Stomach (tissue), 9 donors: Measurements from ENCODE around the gene WDR86. TPM values are rescaled to one million over a fixed set of nuclear protein-coding genes. Genes with fewer than 3 reads are reported as not detected.

Experiments used
- DNase-seq, 2 donors: peaks; one replicate each; pipeline versions ENCODE4 v3.0.0 to v3.0.0-alpha.2; 2013 to 2019
- H3K27ac ChIP-seq, 5 donors: fragments of 200-600 bp in 4 of 5; sonication (generic) in 4 of 5; one replicate each; pipeline ENCODE4 v1.5.1; 2013 to 2019; ENCODE audit warnings: mild to moderate bottlenecking in 1 of 5, moderate library complexity in 1 of 5
- H3K27me3 ChIP-seq, 3 donors: fragments of 200-600 bp; sonication (generic); one replicate each; pipeline ENCODE4 v1.5.1; 2017 to 2019; ENCODE audit warnings: mixed run types in 1 of 3
- H3K36me3 ChIP-seq, 4 donors: fragments of 200-600 bp; sonication (generic); 1 replicate in 3 of 4; 2 replicates in 1 of 4; pipeline ENCODE4 v1.5.1; 2016 to 2019
- H3K4me1 ChIP-seq, 4 donors: fragments of 200-600 bp; sonication (generic); one replicate each; pipeline ENCODE4 v1.5.1; 2016 to 2019
- H3K4me3 ChIP-seq, 4 donors: fragments of 200-600 bp; sonication (generic) in 3 of 4; one replicate each; pipeline ENCODE4 v1.5.1; 2016 to 2019; ENCODE audit warnings: mild to moderate bottlenecking in 1 of 4
- H3K9me3 ChIP-seq, 4 donors: fragments of 200-600 bp; sonication (generic); one replicate each; pipeline ENCODE4 v1.5.1; 2016 to 2019
- CTCF ChIP-seq, 7 experiments: fragments of 450-650 bp in 4 of 7; fragments of 200-600 bp in 3 of 7; sonication (generic) in 3 of 7; IDR thresholded peaks; one replicate each; pipeline ENCODE4 v1.5.1; 2016 to 2019; ENCODE audit warnings: antibody characterized with exemption in 7 of 7, control low read depth in 2 of 7, mild to moderate bottlenecking in 1 of 7
- EP300 ChIP-seq: sonication (generic); formaldehyde crosslinking; IDR thresholded peaks from one replicate; pipeline ENCODE4 v1.6.1; 2017; ENCODE audit warnings: antibody characterized with exemption
- POLR2A ChIP-seq, 4 donors: fragments of 450-650 bp; IDR thresholded peaks; one replicate each; pipeline ENCODE4 v1.6.1; 2016; ENCODE audit warnings: antibody characterized with exemption in 4 of 4, control low read depth in 2 of 4, mild to moderate bottlenecking in 1 of 4, moderate library complexity in 1 of 4
- POLR2AphosphoS5 ChIP-seq, 3 donors: sonication (generic); formaldehyde crosslinking; IDR thresholded peaks; one replicate each; pipeline ENCODE4 v1.6.1; 2016; ENCODE audit warnings: antibody characterized with exemption in 3 of 3
- WGBS, 5 donors: extraction: QIAGEN DNeasy Blood & Tissue Kit in 3 of 5; methylation state at CpG; one replicate each; pipeline versions ENCODE4 v1.1.5 to v1.1.7; 2013 to 2018; 5-methylcytosine and 5-hydroxymethylcytosine counted together
- intact Hi-C: fragments of 100-400 bp; cut with DNase I; formaldehyde crosslinking; loops from one replicate; pipeline ENCODE4 v1.15.1; 2023; ENCODE audit warnings: low total_unique reads
- polyA plus RNA-seq, 3 donors: library from polyadenylated mRNA; stranded (reverse); fragments of 200-250 nt; gene quantifications; one replicate each; pipeline ENCODE4 v1.2.3, GENCODE V29; 2013
- total RNA-seq, 5 donors: library from RNA; depleted of rRNA; stranded (reverse); fragments of >200 nt; gene quantifications; one replicate each; pipeline versions ENCODE4 v1.1.0 to v1.2.3, GENCODE V29; 2014 to 2016
- donor health status: healthy with polysubstance abuse.
- donor health status: Bipolar disorder and iron deficiency.
- donor health status: healthy.

WDR86 gene
- total and polyA plus RNA-seq, 8 donors, result 1.2 to 15.8 (median 5.2) TPM

GRCh38 chr7:151426904-151427704 is 17.3 kb upstream of the WDR86 start:
- Histone ChIP-seq H3K9me3 (peaks cover 0 to 6% (median 3%) of the 10 kb centered on the region in 4 donors), H3K27me3 (no peaks in the 10 kb centered on the region), H3K36me3 (no peaks in the 10 kb centered on the region), H3K4me1 (peaks cover 21 to 50% (median 39%) of the 10 kb centered on the region in 4 donors), H3K4me3 (no peak overlapping the region), H3K27ac (peak overlapping the region; percentile 31 to 90 (median 80))
- TF ChIP-seq POLR2A (IDR thresholded peaks at IDR 0.05) (no peak), EP300 (no peak), CTCF (IDR thresholded peaks at IDR 0.05) (no peak), POLR2AphosphoS5 (IDR thresholded peaks at IDR 0.05) (no peak)
- WGBS, 5 donors, result 81 to 85% (median 82%) methylated on average over 18 to 23 of the region's 23 CpGs
- no peak for DNase-seq
- intact Hi-C loops, result no loop called here

- Histone ChIP-seq H3K27ac (peak overlapping the region in 4 of 5 donors; percentile 69 to 90 (median 82)), H3K27me3 (no peaks in the 10 kb centered on the region), H3K36me3 (no peaks in the 10 kb centered on the region), H3K4me1 (peaks cover 21 to 50% (median 39%) of the 10 kb centered on the region in 4 donors), H3K4me3 (no peak overlapping the region), H3K9me3 (peaks cover 0 to 10% (median 4%) of the 10 kb centered on the region in 4 donors)
- TF ChIP-seq POLR2A (IDR thresholded peaks at IDR 0.05) (no peak), EP300 (peak; percentile 5), POLR2AphosphoS5 (IDR thresholded peaks at IDR 0.05) (peak in 2 of 3 donors; percentile 31 to 61)
- 46 to 65% (median 55%) methylated on average over 14 of the region's 14 CpGs for WGBS, 5 donors
- DNase-seq, result peak; percentile 46 to 77
- intact Hi-C loops, result no loop called here
Measured at GRCh38 chr7:151426441-151426903, 16.6 kb upstream of the WDR86 start.

- TF ChIP-seq POLR2AphosphoS5 (IDR thresholded peaks at IDR 0.05) (peak; percentile 25 to 81 (median 66)), CTCF (IDR thresholded peaks at IDR 0.05) (no peak)
- intact Hi-C loops, result no loop called here
- Histone ChIP-seq H3K27me3 (no peaks in the 10 kb centered on the region), H3K4me1 (peaks cover 21 to 50% (median 39%) of the 10 kb centered on the region in 4 donors), H3K4me3 (no peak overlapping the region), H3K27ac (peak overlapping the region; percentile 52 to 90 (median 80)), H3K9me3 (peaks cover 0 to 10% (median 4%) of the 10 kb centered on the region in 4 donors), H3K36me3 (no peaks in the 10 kb centered on the region)
- DNase-seq, result no peak
- 54 to 62% (median 56%) methylated on average over 7 of the region's 7 CpGs for WGBS, 5 donors
Measured at GRCh38 chr7:151425670-151426440, 16.0 kb upstream of the WDR86 start.

GRCh38 chr7:151424799-151425198 is 15.0 kb upstream of the WDR86 start:
- Histone ChIP-seq H3K27me3 (no peaks in the 10 kb centered on the region), H3K4me3 (no peak overlapping the region), H3K4me1 (peaks cover 17 to 43% (median 32%) of the 10 kb centered on the region in 4 donors), H3K27ac (peak overlapping the region in 4 of 5 donors; percentile 69 to 90 (median 82)), H3K9me3 (peaks cover 0 to 16% (median 8%) of the 10 kb centered on the region in 4 donors), H3K36me3 (no peaks in the 10 kb centered on the region)
- intact Hi-C loops, result no loop called here
- no peak for DNase-seq
- TF ChIP-seq POLR2A (IDR thresholded peaks at IDR 0.05) (no peak), EP300 (no peak), CTCF (IDR thresholded peaks at IDR 0.05) (no peak), POLR2AphosphoS5 (IDR thresholded peaks at IDR 0.05) (no peak)
- 73 to 76% (median 74%) methylated on average over 5 of the region's 5 CpGs for WGBS, 5 donors
